Measurements from ENCODE around the gene ADCY6.

The ADCY6 gene

DNA sequence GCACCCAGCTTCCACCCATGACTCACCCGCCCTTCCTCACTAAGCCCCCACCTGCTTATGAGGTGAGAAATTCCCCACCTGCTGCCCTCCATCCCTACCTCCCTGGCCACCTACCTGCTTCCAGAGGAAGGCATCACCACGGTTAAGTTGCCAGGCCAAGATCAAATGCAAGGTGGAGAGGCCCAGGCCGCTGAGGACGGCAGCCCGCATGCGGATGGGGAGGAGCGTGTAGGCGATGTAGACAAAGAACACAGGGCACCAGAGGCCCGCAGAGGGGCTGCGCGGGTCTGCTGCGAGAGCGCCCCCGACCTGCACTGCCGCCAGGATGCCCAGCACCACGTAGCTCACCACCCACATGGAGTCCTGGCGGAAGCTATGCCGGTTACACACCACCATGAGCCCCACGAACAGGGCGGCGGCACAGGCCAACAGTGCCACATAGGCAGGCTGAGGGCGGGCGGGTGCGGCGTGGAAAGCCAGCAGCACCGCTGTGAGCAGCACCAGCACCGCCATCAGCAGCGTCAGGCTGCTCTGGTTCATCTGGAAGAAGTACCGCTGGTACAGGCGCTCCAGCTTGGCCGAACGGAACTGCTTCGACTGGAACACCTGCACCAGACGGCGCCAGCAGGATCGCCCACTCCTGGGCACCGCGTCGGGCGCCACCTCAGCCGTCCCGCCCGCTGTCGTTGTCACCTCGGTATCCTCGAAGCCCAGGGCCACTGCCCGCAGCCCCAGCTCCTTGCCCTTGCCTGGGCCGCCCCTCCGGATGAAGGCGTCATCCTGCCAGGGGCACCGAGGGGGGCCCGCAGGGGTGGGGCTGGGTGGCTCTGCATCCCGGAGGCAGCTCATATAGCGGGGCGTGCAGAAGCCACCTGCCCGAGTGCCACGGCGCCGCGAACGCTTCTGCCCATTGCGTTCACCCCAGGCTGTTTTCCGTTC is 6.2 kb downstream of the ADCY6 start:
- no peak for DNase-seq

DNA sequence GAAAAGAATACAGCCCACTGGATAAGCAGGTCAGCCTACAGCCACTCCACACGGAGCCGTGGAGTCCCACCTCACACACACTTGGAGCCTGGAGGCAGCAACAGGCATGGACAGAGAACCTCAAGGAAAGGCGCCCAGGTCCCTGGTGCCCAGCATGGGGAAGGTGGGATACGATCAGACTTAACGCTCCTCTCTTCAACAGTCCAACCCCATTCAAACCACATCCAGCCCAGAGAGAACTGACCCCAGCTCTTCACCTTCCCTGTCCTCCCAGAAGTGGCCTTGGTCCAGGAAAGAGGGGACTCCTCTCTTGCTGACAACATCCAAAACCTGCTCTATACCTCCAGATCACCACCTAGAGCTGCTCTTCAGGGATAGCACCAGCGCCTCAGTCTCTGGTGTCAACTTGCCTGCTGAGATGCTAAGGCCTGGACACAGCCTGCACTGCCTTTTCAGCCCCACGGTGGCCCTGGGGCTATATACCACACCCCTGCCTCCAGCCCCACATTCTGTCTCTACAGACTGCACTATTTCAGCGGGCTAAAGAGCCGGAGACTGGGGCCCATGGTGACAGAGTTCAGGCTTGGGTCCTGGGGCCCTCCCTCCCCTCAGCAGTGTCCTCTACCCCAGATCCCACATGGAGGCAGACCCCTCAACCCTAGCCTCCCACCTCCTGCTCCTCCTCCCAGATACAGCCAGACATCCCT is 7.0 kb downstream of the ADCY6 start:
- no peak for DNase-seq

DNA sequence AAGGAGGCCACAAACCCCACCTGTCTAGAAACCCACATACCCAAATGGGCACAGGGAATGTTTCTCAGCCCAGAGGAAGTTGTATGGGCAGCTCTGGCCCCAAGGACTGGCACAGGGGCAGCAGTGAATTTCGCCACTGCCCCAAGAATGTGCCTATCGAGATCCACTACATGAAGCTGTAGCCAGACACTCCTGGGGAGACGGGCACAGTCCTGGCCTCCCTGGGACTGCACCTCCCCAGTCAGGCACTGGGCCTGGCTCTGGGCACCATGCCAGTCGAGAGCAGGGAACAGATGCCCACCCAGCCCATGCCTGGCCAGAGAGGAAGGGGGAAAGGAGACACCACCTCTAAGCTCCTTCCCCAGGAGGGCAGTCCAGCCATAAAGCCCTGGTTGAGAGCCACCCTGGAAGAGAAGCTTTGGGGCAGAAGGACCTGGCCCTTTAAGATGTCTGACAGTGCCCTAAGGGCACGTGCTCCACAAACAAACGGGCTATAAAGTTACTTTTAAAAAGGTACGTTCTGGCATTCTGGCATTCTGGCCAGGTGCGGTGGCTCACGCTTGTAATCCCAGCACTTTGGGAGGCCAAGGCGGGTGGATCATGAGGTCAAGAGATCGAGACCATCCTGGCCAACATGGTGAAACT is 8.4 kb downstream of the ADCY6 start:
- DNase-seq = no peak

DNA sequence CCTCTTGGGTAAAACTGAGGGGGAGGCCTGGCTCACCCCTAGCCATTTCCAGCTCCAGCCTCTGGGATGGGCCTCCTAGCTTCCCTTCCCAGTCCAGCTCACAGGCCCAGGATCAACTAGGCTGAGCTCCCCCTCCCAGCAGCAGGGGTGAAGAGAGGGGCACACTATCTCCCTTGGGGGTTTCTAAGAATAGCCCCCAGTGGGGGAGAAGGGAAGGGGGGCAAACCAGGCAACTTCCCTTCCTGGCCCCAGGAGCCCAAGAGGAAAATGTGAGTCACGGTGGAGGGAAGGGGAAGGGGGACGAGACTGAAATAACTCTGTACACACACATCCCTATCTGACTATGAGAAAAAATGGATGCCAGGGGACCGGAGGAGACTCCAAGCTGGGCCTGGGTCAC is 9.0 kb downstream of the ADCY6 start:
- no peak for DNase-seq

DNA sequence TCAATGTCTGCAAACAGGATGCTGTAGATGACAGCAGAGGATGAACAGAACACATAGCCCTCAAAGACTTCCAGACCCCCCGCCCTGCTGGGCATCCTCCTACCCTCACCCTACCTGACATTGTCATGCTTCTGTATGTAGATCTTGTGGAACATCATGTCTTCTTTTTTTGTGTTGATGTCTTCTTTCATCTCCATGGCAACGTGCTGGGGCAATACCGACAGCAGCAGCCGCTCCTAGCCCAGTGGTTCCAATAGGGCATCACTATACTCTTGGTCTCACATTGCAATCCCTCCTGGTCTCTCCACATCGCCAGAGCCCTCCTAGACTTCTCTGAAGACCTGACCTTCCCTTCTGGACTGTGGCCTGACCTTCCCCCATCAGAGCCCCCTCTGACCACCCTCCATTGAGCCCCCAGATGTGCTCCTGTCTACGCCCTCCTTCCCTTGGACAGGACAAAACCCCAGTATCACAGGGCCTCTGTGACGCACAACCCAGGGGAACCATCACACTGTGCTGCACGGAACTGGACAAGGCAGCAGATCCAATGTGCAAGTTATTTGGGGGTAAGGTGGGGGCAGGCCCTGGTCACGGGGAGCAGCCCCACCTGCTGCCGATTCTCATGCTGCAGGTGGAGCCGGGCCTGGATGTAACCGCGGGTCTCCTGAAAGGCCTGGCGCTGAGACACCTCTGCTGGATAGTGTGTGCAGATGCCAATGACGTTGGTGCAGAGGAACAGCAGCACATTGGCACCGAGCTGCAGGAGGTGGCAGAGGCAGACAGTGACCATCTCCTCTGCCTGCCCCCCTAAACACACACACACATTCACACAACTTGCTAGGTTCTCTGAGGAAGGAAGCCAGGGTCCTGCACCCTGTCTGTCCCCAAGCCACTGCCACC is 11.1 kb downstream of the ADCY6 start:
- no peak for DNase-seq

DNA sequence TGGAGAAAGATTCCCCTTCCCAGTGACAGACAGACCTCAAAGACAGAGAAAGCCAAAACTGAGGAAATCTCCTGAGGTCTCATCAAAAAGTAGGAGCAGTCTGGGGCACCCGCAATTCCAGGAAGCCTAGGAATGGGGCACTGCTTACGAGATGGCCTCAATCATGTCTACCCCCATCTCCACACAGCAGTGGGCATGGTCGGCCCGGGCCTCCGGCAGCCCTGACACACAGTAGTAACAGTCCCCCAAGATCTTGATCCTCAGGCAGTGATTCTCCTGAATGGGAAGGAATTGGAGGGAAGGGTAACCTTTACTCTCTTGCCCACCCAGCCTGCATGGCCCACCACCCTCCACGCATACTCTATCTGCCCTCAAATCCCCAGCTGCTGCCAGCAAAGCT is 11.9 kb downstream of the ADCY6 start:
- DNase-seq = no peak

DNA sequence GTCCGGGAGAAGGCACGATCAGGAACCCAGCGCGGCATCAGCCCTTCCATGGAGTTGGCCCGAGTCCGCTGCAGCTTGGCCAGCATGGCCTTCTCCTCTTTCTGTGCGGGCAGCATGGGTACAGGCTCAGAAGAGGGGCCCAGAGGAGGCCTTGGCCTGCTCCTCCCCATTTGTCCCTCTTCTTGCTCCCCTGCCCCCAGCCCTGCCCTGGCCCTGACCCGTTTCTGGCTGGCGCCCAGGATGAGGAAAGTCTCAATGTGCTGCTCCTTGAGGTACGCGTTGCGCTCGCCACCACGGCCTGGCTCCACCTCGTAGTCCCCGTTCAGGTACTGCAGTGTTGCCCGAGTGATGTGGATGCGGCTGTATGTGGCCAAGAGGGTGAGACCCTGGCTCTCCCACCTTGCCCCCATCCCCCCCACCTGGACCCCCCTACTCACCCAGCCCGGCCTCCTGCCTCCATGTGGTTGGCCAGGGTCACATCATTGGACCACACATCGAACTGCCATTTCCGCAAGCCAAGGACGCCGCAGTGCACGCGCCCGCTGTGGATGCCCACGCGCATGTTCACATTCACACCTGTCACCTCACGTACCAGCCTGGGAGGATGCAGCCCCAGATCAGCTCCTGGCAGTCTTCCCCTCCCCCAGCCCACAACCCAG is 12.8 kb downstream of the ADCY6 start:
- DNase-seq = no peak

DNA sequence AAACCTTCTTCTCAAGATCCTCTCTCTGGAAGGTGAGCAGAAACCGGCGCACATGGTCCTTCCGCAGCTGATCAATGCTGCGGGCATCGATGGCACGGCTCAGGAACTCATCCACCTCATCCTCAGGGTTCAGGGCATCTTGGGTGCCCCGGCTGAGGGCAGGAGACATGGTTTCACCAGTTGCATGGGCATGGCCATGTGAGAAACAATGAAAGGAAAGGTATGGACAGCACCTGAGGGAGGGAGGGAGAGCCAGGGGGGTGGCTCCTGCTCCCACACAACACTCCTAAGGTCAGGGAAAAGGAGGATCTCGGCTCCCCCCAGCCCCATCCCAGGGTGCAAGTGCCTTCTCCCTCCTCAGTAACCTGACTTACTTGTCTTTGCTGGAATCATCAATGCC is 13.6 kb downstream of the ADCY6 start:
- DNase-seq = no peak

DNA sequence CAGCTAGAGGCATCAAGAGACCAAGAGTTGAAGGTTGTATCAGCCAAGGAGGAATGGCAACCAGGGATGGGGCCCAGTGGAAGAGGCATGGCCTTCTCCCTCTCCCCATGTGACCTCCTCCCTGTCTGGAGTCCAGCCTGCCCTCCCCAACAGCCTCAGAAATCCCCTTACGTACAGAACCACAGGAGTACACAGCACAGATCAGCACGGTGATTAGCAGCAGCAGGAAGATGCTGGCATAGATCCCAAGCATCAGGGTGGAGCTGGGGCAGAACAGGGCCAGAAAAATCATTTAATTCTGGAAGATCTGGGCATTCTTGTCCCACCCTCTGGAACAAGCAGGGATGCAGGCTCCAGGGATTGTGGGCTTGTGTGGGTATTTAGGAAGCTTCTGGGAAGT is 14.4 kb downstream of the ADCY6 start:
- no peak for DNase-seq

DNA sequence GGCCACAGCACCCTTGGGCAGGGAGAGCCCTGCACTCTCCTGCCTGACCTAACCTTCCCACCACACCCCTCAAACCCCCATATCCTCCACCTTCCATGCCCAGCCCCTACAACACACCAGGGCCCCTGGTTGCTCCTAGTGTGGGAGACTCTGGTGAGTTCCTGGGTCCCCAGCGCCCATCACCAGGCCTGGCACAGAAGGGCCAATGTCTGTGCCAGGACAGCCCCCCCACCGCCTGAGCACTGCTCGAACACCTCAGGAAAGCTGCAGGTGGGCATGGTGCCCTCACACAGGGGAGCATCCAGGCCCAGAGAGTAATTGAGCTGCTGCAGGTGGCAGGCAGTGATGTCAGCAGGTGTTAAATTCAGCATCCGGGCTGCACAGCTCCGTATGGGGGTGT is 15.2 kb downstream of the ADCY6 start:
- DNase-seq = no peak

DNA sequence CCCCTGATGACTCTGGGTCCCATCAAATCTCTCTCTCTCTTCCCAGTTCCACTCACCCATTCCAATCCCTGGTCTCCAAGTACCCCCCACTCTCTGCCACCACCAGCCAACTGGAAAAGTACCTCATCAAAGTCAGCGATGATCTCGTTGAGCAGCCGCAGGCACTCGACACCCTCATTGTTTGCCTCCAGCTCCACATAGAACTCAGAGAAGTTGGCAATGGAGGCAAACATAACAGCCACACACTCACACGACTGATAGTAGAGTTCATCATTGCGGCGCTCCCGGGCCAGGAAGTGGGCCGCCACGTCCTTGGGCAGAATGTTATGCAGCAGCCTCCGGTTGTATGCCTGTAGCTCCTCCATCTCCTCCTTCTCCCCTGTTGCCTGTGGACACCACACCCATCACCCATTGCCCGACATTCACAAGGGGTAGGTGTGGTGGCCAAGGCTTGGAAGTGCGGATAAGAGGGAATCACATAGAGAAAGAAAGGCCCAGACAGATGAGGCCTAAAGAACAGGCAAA is 17.2 kb downstream of the ADCY6 start:
- no peak for DNase-seq

DNA sequence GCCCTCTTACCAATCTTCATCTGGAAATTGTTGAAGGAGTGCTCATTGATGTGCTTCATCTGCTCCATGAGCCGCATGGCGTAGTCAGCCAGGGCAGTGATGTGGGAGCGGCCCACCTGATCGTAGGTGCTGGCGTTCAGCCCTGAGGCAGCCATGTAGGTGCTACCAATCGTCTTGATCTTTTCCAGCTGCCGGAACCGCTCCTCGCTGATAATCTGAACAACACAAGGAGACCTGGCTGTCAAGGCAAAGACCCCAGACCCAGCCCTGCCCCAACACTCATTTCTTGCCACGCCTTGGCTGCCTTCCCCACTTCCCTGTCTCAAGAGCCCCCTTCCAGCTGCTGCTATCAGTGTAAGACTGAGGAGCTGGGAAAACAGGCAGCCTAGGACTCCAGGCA is 18.1 kb downstream of the ADCY6 start:
- DNase-seq = no peak

DNA sequence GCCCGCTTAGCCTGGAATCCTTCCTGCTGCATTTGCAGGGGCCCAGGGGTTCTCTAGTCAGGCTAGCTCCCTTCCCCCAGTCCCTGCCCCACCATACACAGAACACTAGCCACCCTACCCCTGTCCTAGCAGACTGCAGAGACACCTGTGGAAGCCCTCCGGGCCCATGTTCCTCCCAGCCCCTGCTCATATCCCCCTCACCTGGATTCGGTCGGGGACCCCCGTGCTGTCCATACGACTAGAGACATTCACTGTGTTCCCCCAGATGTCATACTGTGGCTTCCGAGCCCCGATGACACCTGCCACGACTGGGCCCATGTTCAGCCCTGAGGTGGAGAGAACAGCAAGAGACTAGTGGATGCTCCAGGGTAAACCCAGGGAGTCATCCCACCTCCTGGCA is 20.2 kb downstream of the ADCY6 start:
- DNase-seq = no peak

DNA sequence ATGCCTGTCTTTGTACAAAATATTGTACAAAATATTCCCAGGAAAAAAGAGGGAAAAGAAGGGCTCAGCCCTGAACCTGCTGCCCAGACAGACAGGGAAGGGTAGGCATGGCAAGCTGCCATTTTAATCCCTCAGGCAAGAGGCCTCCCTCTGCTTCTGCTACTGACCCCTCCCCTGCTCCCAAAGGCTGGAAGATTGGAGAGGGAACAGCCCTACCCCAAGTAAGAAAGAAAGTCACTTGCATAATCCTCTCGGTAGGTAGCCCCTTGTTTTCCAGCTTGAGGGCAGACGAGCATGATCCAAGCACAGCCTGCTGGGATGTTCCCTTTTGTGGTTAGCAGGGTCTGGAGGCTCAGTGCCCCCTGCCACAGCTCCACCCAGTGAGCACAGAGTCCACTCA is 20.7 kb downstream of the ADCY6 start:
- DNase-seq = no peak

DNA sequence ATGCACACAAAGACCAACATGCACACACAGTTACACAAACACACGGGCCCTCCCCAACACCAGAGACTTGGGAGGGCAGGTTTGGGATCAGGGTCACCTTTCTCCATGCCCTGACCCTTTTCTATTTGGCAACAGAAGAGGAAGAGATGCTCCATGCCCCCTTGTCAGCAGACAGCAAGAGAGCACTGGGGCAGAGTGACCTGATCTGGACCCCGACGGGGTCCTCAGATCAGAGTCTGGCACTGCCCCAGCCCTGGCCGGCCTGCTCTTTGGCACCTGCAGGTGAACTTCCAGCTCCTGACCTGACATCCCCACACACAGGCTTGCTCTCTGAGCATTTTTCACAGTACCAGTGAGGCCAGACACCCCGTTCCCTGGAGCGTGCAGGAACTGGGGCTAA is 21.4 kb downstream of the ADCY6 start:
- no peak for DNase-seq

DNA sequence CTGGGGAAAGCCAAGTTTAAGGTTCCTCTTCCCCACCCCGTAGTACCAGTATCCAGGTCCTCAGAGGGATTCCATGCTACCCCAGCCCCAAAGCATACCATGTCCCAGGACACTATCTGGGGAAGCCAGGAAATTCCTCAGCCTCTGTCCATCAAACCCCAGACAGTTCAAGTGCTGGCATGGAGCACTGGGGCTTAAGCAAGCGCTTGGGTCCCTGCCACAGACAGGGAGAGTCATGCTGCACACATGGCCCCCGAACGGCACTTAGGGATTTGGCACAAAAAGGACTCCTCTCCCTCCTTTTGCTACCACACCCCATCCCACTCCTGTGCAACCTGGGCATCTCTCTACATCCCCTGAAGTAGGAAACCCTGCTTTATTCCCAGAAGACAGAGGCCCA is 21.8 kb downstream of the ADCY6 start:
- no peak for DNase-seq

DNA sequence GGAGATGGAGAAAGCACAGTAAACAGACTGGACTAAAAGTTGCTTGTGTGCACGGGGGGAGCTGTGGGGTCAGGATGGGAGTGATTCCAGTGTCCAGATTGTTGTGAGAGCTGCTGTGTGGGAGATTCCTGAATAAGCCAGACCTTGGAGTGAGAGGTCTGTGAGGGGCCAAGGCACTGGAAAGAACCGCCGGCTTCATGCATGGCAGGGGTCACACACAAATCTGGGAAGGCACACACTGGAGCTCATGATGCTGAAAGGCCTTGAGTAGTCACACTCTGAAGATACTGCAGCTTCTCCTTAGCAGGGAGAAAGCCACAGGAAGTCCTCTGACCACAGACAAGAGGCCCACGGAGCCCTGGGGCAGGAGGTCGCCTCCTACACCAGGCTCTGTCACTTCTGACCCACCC is 23.1 kb downstream of the ADCY6 start:
- no peak for DNase-seq

DNA sequence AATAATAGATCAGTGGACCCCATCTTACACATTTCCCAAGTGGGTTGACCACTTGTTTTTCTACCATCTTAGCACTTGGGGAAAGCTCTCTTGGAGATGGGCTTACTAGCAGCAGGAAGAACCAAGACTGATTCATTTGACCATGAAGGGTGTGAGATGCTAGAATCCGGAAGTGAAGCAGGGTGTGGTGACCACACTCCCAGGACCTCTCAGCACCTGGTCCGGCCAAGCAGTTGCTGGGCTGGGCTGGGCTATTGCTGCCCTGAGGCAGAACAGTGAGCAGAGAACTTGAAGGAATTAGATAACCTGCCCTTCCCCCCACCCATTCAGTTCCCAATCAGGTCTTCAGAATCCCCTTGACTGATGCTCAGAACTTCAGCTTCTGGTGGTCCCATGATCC is 24.4 kb downstream of the ADCY6 start:
- DNase-seq = no peak

DNA sequence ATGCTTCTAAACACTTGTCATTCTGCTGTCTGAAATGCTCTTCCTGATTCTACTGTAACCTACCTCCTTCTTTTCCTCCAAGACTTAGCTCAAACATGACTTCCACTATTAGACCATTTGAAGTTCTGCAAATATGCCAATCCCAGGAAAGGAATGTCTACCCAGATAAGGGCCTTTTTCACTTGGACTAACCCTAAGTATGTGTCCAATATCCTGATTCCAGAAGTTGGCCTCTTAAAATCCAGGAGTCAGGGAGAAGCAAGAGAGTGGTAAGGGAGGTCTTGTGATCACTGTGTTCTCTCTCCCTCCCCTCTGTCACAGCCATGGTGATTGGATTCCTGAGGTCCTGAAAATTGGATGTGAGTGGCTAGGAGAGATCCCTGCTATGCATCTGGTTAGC is 30.2 kb downstream of the ADCY6 start:
- no peak for DNase-seq

DNA sequence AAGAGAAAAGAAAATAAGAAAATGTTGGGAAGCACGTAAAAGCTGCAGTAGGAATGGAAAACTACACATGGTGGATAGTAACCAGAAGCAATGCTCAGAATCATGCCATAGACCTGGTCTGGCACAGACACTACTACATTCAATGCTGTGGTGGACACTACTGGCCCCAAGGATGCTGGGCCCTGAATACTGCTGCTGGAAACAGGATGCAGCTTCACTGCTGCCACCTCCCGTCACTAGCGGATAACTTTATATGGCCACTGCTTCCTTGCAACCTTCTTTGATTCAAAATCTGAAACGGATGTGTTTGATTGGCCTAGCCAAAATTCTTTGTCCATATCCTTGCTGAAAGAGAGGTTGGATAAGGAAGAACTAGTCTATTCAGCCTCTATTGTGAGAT is 30.7 kb downstream of the ADCY6 start:
- no peak for DNase-seq

DNA sequence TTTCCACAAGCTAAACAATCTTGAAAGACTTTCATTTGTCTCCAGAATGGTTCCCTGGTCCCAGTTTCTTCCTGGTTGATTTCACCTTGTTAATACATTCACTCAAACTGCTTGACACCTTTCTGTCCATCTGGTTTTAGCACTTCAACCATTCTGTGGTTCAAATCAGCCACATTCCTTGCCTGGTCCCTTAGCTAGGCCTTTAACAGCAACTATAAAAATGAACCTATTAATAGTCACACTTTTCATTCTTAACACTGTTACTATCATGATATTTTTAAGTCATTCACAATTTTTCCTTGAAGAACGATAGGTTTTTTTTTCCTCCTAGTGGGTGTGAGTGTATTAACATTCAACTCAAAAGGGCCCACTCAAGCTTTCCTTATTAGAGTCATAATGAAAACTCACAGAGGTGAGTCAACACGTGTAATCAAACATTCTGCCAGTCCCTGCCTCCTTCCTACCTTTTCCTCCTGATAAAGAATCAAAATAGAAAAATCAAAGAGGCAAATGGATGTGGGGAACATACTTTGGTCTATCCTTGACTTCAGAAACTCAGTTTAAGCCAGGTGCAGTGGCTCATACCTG is 38.0 kb downstream of the ADCY6 start:
- DNase-seq = no peak

DNA sequence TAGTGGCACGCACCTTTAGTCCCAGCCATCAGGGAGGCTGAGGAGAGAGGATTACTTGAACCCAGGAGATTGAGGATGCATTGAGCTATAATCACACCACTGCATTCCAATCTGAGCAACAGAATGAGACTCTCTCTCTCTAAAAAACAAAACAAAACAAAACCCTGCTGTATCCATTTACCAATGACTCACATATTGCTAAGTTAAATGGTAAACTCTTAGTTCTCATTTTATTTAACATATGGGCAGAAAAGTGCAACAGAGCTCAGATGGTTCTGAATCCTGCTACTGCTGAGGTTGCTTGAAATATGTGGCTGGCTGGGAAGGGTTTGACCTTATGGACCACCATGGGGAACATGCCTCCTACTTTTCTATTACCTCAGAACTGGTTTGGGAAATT is 38.7 kb downstream of the ADCY6 start:
- DNase-seq = no peak
